Activated CD8-positive, alpha-beta memory T cell treated with anti-CD3 and anti-CD28 coated beads, Interleukin-2, amount 50 U/mL, for 48 hours (primary cell): ENCODE results near the gene GRID2.
"Not testable (repeated sequence)": the region's sequence is repeated elsewhere in the genome, so short reads cannot be mapped to it uniquely, and the experiment has no call there.

Experiments
- DNase-seq: peaks from one replicate; pipeline ENCODE4 v3.0.0-alpha.2; 2020

The GRID2 gene

GRCh38 chr4:93348896-93349295 lies 1045.1 kb downstream of the GRID2 start:
- no peak for DNase-seq

GRCh38 chr4:93351846-93352245 lies 1048.1 kb downstream of the GRID2 start:
- DNase-seq = no peak

GRCh38 chr4:93355411-93355810 lies 1051.6 kb downstream of the GRID2 start:
- no peak for DNase-seq

- no peak for DNase-seq
Observed at GRCh38 chr4:93359586-93359985, 1055.8 kb downstream of the GRID2 start.

- not testable (repeated sequence) for DNase-seq
Observed at GRCh38 chr4:93366169-93366755, 1062.5 kb downstream of the GRID2 start.

- no peak for DNase-seq
Observed at GRCh38 chr4:93368968-93369367, 1065.2 kb downstream of the GRID2 start.

GRCh38 chr4:93370256-93370655 lies 1066.5 kb downstream of the GRID2 start:
- no peak for DNase-seq

- no peak for DNase-seq
Observed at GRCh38 chr4:93373893-93374860, 1070.4 kb downstream of the GRID2 start.

- DNase-seq = no peak
Observed at GRCh38 chr4:93384241-93384640, 1080.5 kb downstream of the GRID2 start.

GRCh38 chr4:93384887-93385286 lies 1081.1 kb downstream of the GRID2 start:
- DNase-seq = no peak

- no peak for DNase-seq
Observed at GRCh38 chr4:93394545-93395081, 1090.8 kb downstream of the GRID2 start.

- DNase-seq = no peak
Observed at GRCh38 chr4:93396272-93396671, 1092.5 kb downstream of the GRID2 start.

GRCh38 chr4:93403571-93403970 lies 1099.8 kb downstream of the GRID2 start:
- DNase-seq = no peak

- DNase-seq = no peak
Observed at GRCh38 chr4:93407493-93408275, 1103.9 kb downstream of the GRID2 start.

GRCh38 chr4:93409035-93409434 lies 1105.3 kb downstream of the GRID2 start:
- DNase-seq = no peak

GRCh38 chr4:93414041-93414550 lies 1110.3 kb downstream of the GRID2 start:
- no peak for DNase-seq

GRCh38 chr4:93416344-93417128 lies 1112.8 kb downstream of the GRID2 start:
- DNase-seq = no peak

GRCh38 chr4:93431371-93431770 lies 1127.6 kb downstream of the GRID2 start:
- no peak for DNase-seq

GRCh38 chr4:93433840-93434239 lies 1130.1 kb downstream of the GRID2 start:
- no peak for DNase-seq

GRCh38 chr4:93436000-93436626 lies 1132.3 kb downstream of the GRID2 start:
- no peak for DNase-seq

- no peak for DNase-seq
Observed at GRCh38 chr4:93437991-93438390, 1134.2 kb downstream of the GRID2 start.

- DNase-seq = no peak
Observed at GRCh38 chr4:93444860-93445259, 1141.1 kb downstream of the GRID2 start.
